GM12872 (cell line): ENCODE measurements around the gene PXN.

Source experiments
- TF ChIP-seq, protein P1 (sequence below): IDR thresholded peaks from 3 replicates; pipeline ENCODE4 v1.5.1; 2011; ENCODE audit warnings: low read depth, mild to moderate bottlenecking, low read length, moderate library complexity; ENCODE audit not compliant: insufficient read depth

Gene PXN

GRCh38 chr12:120287491-120287890, 22.0 kb upstream of the PXN start:
- TF ChIP-seq, protein P1, sequence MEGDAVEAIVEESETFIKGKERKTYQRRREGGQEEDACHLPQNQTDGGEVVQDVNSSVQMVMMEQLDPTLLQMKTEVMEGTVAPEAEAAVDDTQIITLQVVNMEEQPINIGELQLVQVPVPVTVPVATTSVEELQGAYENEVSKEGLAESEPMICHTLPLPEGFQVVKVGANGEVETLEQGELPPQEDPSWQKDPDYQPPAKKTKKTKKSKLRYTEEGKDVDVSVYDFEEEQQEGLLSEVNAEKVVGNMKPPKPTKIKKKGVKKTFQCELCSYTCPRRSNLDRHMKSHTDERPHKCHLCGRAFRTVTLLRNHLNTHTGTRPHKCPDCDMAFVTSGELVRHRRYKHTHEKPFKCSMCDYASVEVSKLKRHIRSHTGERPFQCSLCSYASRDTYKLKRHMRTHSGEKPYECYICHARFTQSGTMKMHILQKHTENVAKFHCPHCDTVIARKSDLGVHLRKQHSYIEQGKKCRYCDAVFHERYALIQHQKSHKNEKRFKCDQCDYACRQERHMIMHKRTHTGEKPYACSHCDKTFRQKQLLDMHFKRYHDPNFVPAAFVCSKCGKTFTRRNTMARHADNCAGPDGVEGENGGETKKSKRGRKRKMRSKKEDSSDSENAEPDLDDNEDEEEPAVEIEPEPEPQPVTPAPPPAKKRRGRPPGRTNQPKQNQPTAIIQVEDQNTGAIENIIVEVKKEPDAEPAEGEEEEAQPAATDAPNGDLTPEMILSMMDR, result no peak

DNA sequence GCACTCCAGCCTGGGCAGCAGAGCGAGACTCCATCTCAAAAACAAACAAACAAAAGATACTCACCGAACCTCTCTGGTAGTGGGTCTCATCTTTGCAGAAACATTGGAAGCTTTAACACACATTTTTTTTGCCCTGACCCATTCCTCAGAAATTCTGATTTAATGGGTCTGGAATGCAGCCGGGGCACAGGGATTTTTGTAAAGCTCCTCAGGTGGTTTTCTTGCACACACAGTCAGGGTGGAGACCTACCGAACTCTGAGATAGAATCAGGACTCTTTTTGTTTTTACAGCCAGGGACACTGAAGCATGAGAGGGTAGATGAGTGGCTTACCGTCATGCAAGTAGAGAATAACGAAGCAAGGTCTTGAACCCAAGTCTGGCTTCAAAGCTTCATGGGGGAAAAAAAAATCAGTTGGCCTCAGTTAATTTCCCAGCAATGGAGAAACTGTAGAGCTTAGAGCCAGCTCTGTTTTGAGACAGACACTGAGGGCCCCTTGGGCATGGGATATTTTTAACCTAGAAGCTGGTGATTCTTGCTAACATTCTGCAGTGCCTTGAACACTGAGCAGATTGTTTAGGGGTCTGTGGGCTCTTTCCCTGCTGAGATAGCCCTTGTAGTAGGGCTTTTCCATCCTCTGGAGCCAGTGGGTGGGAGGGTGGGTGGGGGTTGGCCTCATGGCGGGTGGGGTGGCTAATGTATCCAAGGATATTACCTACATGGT, 21.4 kb upstream of the PXN start:
- TF ChIP-seq, protein P1, result no peak

DNA sequence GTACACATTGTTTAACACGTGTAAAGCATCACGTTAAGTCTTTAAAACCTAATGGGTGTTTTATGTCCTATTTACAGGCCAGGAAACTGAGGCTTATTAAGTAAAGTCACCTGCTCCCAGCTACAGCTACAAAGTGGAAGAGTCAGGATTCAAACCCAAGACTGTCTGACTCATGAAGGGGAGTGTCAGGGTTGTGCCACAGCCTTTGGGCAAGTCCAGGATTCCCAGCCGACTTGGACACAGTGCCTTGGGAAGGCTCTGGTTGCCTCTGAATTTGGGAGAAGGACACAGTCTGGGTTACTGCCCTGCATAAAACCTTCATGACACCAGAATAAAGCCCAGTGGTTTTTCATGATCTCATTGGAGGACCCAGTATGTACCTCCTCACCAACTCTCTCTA, 18.9 kb upstream of the PXN start:
- TF ChIP-seq, protein P1, result no peak

GRCh38 chr12:120283318-120283717, 17.8 kb upstream of the PXN start:
- TF ChIP-seq, protein P1, result no peak

GRCh38 chr12:120278137-120279069, 12.9 kb upstream of the PXN start:
- TF ChIP-seq, protein P1, result no peak

DNA sequence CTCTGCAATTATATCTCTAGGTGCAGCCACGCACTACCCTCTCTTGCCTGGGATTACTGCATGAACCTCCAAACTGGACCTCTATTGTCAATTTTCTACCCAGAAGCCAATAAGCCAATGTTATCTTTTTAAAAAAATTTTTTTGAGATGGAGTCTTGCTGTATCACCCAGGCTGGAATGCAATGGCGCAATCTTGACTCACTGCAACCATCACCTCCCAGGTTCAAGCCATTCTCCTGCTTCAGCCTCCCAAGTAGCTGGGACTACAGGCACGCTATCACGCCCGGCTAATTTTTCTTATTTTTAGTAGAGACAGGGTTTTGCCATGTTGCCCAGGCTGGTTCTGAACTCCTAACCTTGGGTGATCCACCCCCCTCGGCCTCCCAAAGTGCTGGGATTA, 11.2 kb upstream of the PXN start:
- TF ChIP-seq, protein P1, result no peak

- TF ChIP-seq, protein P1, result no peak
These were observed 2.2 kb upstream of the PXN start for GRCh38 chr12:120267736-120268135.
